ENCODE results near the gene CYP4F8.
"Not testable (repeated sequence)": the region's sequence is repeated elsewhere in the genome, so short reads cannot be mapped to it uniquely, and the experiment has no call there.

Gene CYP4F8

GRCh38 chr19:15614507-15615379, at the start of gene CYP4F8:
TSS of gene CYP4F8 (plus strand) at chr19:15615218. CDS start at chr19:15615617, 399 bp downstream.
- H3K36me3 ChIP-seq (ENCODE audit: insufficient read depth, low read length): no peaks in the 10 kb centered on the region
- no peak within 1 kb of the TSS for H3K4me3 ChIP-seq (ENCODE audit: low read length)
- H3K4me1 ChIP-seq (ENCODE audit: insufficient read depth, low read length): no peaks in the 10 kb centered on the region
- H2AFZ ChIP-seq (ENCODE audit: low read depth, low read length): no peak within 1 kb of the TSS
- H3K9me3 ChIP-seq (ENCODE audit: low read length): no peaks in the 10 kb centered on the region
- no peaks in the 10 kb centered on the region for H3K27me3 ChIP-seq (ENCODE audit: insufficient read depth, low read length)

- H3K4me3 ChIP-seq (ENCODE audit: low read length): no peak overlapping the region
- H2AFZ ChIP-seq (ENCODE audit: low read depth, low read length): no peak overlapping the region
- H3K36me3 ChIP-seq (ENCODE audit: insufficient read depth, low read length): no peaks in the 10 kb centered on the region
- peaks cover 13% of the 10 kb centered on the region for H3K27me3 ChIP-seq (ENCODE audit: insufficient read depth, low read length)
- no peaks in the 10 kb centered on the region for H3K9me3 ChIP-seq (ENCODE audit: low read length)
- H3K4me1 ChIP-seq (ENCODE audit: insufficient read depth, low read length): no peaks in the 10 kb centered on the region
Measured at GRCh38 chr19:15570420-15570819, 44.6 kb upstream of the CYP4F8 start.

GRCh38 chr19:15575406-15575805, 39.6 kb upstream of the CYP4F8 start:
- no peak overlapping the region for H3K4me3 ChIP-seq (ENCODE audit: low read length)
- peaks cover 6% of the 10 kb centered on the region for H3K27me3 ChIP-seq (ENCODE audit: insufficient read depth, low read length)
- H3K9me3 ChIP-seq (ENCODE audit: low read length): no peaks in the 10 kb centered on the region
- H3K4me1 ChIP-seq (ENCODE audit: insufficient read depth, low read length): no peaks in the 10 kb centered on the region
- H2AFZ ChIP-seq (ENCODE audit: low read depth, low read length): no peak overlapping the region
- no peaks in the 10 kb centered on the region for H3K36me3 ChIP-seq (ENCODE audit: insufficient read depth, low read length)

GRCh38 chr19:15576526-15577156, 38.4 kb upstream of the CYP4F8 start:
- Histone ChIP-seq H3K36me3 (ENCODE audit: insufficient read depth, low read length) (no peaks in the 10 kb centered on the region), H2AFZ (ENCODE audit: low read depth, low read length) (no peak overlapping the region), H3K4me1 (ENCODE audit: insufficient read depth, low read length) (no peaks in the 10 kb centered on the region), H3K9me3 (ENCODE audit: low read length) (no peaks in the 10 kb centered on the region), H3K27me3 (ENCODE audit: insufficient read depth, low read length) (peaks cover 6% of the 10 kb centered on the region), H3K4me3 (ENCODE audit: low read length) (no peak overlapping the region)

GRCh38 chr19:15577184-15577771, 37.7 kb upstream of the CYP4F8 start:
- H3K27me3 ChIP-seq (ENCODE audit: insufficient read depth, low read length): peaks cover 6% of the 10 kb centered on the region
- no peaks in the 10 kb centered on the region for H3K36me3 ChIP-seq (ENCODE audit: insufficient read depth, low read length)
- H3K9me3 ChIP-seq (ENCODE audit: low read length): no peaks in the 10 kb centered on the region
- H3K4me3 ChIP-seq (ENCODE audit: low read length): no peak overlapping the region
- H3K4me1 ChIP-seq (ENCODE audit: insufficient read depth, low read length): no peaks in the 10 kb centered on the region
- H2AFZ ChIP-seq (ENCODE audit: low read depth, low read length): no peak overlapping the region

GRCh38 chr19:15583346-15583745, 31.7 kb upstream of the CYP4F8 start:
- no peaks in the 10 kb centered on the region for H3K36me3 ChIP-seq (ENCODE audit: insufficient read depth, low read length)
- no peaks in the 10 kb centered on the region for H3K27me3 ChIP-seq (ENCODE audit: insufficient read depth, low read length)
- no peak overlapping the region for H2AFZ ChIP-seq (ENCODE audit: low read depth, low read length)
- no peaks in the 10 kb centered on the region for H3K9me3 ChIP-seq (ENCODE audit: low read length)
- no peaks in the 10 kb centered on the region for H3K4me1 ChIP-seq (ENCODE audit: insufficient read depth, low read length)
- H3K4me3 ChIP-seq (ENCODE audit: low read length): no peak overlapping the region

GRCh38 chr19:15584095-15584494, 30.9 kb upstream of the CYP4F8 start:
- Histone ChIP-seq H3K4me1 (ENCODE audit: insufficient read depth, low read length) (no peaks in the 10 kb centered on the region), H2AFZ (ENCODE audit: low read depth, low read length) (no peak overlapping the region), H3K27me3 (ENCODE audit: insufficient read depth, low read length) (no peaks in the 10 kb centered on the region), H3K4me3 (ENCODE audit: low read length) (no peak overlapping the region), H3K36me3 (ENCODE audit: insufficient read depth, low read length) (no peaks in the 10 kb centered on the region), H3K9me3 (ENCODE audit: low read length) (no peaks in the 10 kb centered on the region)

GRCh38 chr19:15584541-15585115, 30.4 kb upstream of the CYP4F8 start:
- H3K36me3 ChIP-seq (ENCODE audit: insufficient read depth, low read length): no peaks in the 10 kb centered on the region
- no peaks in the 10 kb centered on the region for H3K9me3 ChIP-seq (ENCODE audit: low read length)
- no peak overlapping the region for H3K4me3 ChIP-seq (ENCODE audit: low read length)
- H3K27me3 ChIP-seq (ENCODE audit: insufficient read depth, low read length): no peaks in the 10 kb centered on the region
- H2AFZ ChIP-seq (ENCODE audit: low read depth, low read length): no peak overlapping the region
- H3K4me1 ChIP-seq (ENCODE audit: insufficient read depth, low read length): no peaks in the 10 kb centered on the region

GRCh38 chr19:15587663-15588062, 27.4 kb upstream of the CYP4F8 start:
- Histone ChIP-seq H3K27me3 (ENCODE audit: insufficient read depth, low read length) (no peaks in the 10 kb centered on the region), H3K36me3 (ENCODE audit: insufficient read depth, low read length) (no peaks in the 10 kb centered on the region), H3K4me3 (ENCODE audit: low read length) (no peak overlapping the region), H3K4me1 (ENCODE audit: insufficient read depth, low read length) (no peaks in the 10 kb centered on the region), H3K9me3 (ENCODE audit: low read length) (no peaks in the 10 kb centered on the region), H2AFZ (ENCODE audit: low read depth, low read length) (no peak overlapping the region)

- Histone ChIP-seq H3K36me3 (ENCODE audit: insufficient read depth, low read length) (no peaks in the 10 kb centered on the region), H3K4me3 (ENCODE audit: low read length) (no peak overlapping the region), H3K4me1 (ENCODE audit: insufficient read depth, low read length) (no peaks in the 10 kb centered on the region), H3K9me3 (ENCODE audit: low read length) (no peaks in the 10 kb centered on the region), H3K27me3 (ENCODE audit: insufficient read depth, low read length) (no peaks in the 10 kb centered on the region), H2AFZ (ENCODE audit: low read depth, low read length) (no peak overlapping the region)
Measured at GRCh38 chr19:15588265-15588664, 26.8 kb upstream of the CYP4F8 start.

- Histone ChIP-seq H3K4me1 (ENCODE audit: insufficient read depth, low read length) (no peaks in the 10 kb centered on the region), H3K9me3 (ENCODE audit: low read length) (no peaks in the 10 kb centered on the region), H3K27me3 (ENCODE audit: insufficient read depth, low read length) (no peaks in the 10 kb centered on the region), H3K36me3 (ENCODE audit: insufficient read depth, low read length) (no peaks in the 10 kb centered on the region), H3K4me3 (ENCODE audit: low read length) (no peak overlapping the region), H2AFZ (ENCODE audit: low read depth, low read length) (no peak overlapping the region)
Measured at GRCh38 chr19:15589760-15590451, 25.1 kb upstream of the CYP4F8 start.

- H3K4me1 ChIP-seq (ENCODE audit: insufficient read depth, low read length): no peaks in the 10 kb centered on the region
- H3K27me3 ChIP-seq (ENCODE audit: insufficient read depth, low read length): no peaks in the 10 kb centered on the region
- H3K36me3 ChIP-seq (ENCODE audit: insufficient read depth, low read length): no peaks in the 10 kb centered on the region
- H2AFZ ChIP-seq (ENCODE audit: low read depth, low read length): no peak overlapping the region
- no peak overlapping the region for H3K4me3 ChIP-seq (ENCODE audit: low read length)
- H3K9me3 ChIP-seq (ENCODE audit: low read length): no peaks in the 10 kb centered on the region
Measured at GRCh38 chr19:15591796-15592195, 23.2 kb upstream of the CYP4F8 start.

GRCh38 chr19:15592506-15592905, 22.5 kb upstream of the CYP4F8 start:
- H3K4me1 ChIP-seq (ENCODE audit: insufficient read depth, low read length); H3K27me3 ChIP-seq (ENCODE audit: insufficient read depth, low read length); H2AFZ ChIP-seq (ENCODE audit: low read depth, low read length); H3K4me3 ChIP-seq (ENCODE audit: low read length); H3K36me3 ChIP-seq (ENCODE audit: insufficient read depth, low read length); H3K9me3 ChIP-seq (ENCODE audit: low read length): not testable (repeated sequence)

Measured in neuron (in vitro differentiated cells).